ENCODE measurements around the gene KCNH6.

KCNH6 gene

DNA sequence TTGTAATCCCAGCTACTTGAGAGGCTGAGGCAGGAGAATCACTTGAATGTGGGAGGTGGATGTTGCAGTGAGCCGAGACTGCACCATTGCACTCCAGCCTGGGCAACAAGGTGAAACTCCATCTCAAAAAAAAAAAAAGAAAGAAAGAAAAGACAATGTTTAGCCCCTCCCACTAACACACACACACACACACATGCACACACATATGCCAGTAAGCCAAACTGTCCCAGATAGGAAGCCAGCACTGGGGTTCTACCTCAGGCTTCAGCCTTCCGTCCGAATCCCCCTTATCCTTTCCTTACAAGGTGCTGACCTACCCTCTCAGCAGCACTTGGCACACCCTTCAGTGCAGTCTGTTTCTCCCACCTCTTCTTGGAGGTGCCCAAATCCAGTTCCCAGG lies 8.7 kb upstream of the KCNH6 start:
- no peak for DNase-seq

DNA sequence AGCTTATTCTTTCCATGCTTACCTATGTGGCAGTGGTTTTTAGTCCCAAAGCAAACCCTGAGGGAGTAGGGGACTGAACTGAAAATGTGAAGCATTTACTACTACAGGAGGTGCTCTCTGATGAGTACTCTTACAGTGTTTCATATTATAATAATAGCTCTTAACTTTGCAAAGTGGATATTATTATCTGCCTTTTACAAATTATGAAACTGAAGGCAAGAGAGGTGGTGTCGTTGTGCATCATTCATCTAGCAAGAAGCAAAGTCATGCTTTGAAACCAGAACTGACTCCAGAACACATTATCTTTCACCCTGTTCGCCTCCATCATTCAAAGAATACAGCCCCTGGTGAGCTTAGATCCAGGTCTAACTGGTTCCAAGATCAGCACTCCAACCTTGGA lies 8.2 kb upstream of the KCNH6 start:
- no peak for DNase-seq

DNA sequence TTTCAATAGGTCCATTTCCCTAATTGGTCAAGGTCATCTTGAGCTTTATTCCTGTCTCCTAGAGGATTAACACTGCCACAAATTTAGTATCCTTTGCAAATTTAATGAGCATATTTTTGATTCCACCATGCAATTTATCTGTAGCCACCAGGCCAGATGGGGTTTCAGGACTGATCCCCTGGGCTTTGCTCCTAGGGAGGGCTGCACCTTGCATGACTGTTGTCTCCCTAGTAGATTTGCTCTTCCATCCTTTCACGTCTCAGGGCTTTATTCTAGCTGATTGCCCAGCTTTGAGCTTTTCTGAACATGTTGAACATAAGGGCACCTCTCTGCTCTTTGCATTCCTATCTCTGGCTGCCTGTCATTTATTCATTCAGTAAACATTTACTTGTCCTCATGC lies 7.7 kb upstream of the KCNH6 start:
- no peak for DNase-seq

DNA sequence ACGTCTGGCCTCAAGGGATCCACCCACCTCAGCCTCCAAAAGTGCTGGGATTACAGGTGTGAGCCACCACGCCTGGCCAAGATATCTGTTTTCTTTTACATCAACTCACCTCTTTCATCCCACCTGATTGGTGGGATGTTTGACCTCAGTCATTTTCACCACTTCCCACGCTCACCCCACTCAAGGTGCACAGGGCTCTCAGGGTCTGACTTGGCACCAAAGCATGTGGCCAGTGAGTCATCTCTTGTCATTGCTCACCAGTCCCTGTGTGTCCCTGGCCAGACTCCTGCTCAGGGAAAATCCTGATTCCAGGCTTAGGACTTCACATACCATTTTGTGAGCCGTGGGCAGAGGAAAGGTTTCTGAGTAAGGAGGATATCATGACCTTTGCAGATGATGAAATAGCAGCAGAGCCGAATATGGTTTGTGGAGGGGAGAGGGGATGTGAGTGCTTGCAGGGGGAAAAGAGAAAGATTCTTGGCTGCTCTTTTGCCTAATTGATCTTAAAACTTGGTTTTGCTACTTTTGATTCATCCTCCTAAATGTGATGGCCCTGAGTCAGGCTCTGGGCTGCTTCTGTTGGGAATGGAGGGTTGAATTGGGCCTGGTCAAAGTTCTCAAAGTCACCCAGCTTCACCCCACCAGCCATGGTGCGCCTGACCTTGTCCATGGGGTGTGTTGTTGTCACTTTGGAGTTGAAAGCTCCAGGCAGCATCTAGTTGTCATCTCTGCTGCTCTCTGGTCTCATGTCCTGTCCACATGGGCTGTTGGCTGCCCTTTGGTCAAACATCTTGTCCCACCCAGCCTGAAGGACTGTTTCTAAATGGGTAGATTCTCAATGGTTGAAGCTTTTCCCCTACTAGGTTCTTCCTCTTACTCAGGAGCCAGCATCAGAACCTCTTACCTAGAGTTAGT lies 6.0 kb upstream of the KCNH6 start:
- DNase-seq: no peak

DNA sequence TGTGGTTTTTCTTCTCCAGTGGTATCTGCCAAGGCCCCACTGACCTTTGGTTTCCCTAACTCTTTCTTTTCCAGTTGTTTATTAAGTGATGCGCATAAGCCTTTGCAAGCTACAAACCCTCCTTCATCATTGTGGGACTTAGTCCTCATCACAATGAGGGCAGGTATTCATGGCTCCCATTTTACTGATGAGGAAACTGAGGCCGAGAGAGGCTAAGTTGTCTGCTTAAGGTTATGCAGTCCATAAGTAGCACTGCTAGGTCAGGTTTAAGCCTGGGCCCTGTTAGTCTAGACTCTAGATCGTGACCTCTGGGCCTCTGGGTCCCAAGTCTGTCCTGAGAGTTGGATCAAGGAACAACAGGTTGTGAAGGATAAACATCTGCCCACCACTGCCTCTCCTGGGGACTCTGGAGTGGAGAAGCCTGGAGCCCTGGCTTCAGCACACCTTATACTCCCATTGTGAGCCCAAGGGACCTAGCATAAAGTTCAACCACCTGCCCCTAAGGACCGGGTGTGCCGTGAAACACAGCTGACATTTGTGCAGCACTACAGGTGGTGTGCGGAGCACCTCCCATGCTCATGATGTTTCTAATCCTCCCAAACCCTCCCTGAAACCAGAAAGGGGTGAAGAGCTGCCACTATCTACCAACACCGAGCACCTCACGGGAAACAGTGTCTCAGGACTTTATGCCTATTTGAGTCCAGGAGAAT lies 5.2 kb upstream of the KCNH6 start:
- no peak for DNase-seq

DNA sequence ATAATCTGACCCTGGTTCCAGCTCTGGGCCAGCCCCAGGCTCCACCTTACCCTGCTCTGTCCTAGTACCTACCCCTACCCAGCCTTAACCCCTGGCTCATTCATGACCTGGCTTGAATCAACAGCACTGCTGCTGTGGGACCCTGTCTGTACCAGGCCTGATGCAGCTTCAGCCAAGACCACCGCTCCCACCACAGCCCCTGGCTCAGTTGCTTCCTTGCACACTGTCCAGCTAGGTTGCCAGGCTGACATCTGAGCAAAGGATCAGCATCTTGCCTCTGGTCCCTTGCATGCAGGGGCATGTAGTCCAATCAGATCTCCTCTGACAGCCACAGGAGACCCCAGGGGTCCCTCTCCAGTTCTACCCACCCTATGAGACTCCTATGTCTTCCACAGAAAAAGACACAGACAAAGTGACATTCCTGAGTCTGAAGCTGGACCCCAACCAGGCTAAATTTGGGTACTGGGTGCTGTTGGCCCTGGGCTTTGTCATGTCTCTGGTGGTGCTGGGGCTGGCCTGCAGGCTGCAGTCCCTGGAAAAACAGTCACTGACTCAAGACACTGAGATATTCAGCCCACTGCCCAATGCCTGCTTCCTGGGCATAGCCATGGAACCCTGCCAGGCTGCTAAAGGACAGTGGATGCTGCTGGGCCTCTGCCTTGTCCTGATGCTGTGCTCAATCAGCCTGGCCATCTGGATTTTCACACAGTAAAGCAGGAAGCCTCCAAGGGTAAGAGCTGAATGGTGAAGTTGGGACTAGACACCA lies 3.9 kb upstream of the KCNH6 start:
- DNase-seq: no peak

DNA sequence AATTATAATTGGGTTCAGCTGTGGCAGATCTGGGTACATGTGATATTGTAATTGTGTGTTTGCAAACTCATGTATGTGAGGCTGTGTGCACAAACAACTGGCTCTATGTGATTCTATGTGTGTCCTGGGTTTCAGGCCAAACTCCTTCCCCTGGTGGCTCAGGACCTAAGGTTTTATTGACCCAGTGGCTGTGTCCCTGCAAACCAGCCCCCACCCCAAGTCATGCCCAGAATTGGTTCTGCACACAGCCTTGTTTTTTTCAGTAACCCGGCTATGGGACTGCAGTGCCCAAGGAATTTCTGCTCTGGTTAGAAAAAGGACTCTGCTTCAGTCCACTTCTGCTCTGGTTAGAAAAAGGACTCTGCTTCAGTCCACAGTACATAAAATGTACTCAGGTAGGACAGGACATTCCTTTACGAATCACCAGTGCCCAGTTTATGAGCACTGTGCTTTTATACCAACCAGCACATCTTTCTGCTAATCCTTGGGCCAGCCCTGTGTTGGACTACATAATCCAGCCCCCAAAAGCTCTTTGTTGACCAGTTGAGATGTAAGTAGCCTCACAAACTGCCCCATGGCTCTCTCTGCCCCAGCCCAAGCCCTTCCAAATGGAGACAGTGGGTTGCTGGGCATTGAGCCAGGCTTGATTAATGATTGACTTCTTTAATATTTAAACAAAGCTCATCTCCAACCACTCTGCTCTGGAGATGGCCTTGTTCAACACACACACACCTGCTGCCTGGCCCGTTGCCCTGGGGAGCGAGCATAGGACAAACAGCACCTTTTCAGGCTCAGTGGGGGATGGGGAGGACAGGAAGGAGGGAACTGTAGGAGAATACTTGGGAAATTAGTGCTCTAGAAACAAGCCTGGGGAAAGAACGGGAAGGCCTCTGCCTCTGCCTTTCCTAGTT lies 2.9 kb upstream of the KCNH6 start:
- no peak for DNase-seq

DNA sequence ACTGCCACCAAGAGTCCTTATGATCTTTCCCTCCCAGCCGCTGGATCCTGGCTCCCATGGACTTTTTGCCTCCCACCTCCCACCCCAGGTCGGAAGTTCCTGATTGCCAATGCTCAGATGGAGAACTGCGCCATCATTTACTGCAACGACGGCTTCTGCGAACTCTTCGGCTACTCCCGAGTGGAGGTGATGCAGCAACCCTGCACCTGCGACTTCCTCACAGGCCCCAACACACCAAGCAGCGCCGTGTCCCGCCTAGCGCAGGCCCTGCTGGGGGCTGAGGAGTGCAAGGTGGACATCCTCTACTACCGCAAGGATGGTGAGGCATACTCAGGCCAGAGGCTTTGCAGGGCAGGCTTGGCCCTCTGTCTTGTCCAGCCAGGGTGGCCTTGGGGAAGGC lies 893 bp downstream of the KCNH6 start:
- DNase-seq: no peak

DNA sequence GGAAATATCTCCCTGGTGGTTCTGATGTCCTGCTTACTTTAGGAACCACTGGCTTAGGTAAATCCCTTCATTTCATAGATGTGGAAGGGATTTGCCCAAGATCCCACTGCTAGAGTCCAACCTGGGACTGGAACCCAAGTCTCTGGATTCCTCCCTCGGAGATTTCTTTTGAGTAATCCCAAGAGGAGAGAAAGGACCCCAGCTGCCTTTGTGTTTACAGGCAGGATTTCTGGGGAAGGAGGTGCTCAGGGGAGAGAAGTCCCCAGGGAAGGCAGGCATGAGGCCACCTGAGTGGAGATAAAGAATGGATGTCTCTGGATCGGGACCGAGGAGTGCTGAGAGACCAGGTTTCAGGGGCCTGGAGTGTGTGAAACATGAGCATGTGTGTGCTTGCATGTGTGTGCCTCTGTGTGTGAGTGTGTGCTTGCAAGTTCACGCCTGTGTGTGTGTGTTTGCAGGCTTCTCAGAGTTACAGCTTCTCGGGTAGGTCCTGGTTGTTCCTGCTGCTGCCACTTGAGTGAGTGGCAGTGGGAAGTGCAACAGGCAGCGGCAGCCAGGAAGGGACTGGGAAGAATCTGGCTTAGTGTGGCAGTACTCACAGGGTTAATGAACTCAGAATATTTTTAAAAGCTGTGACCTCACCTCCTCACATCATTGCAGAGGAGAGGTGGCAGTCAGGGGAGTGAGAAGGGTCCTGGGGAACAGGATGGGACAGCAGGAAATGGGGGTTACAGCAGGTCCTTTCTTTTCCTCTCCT lies 2.2 kb downstream of the KCNH6 start:
- DNase-seq: no peak

DNA sequence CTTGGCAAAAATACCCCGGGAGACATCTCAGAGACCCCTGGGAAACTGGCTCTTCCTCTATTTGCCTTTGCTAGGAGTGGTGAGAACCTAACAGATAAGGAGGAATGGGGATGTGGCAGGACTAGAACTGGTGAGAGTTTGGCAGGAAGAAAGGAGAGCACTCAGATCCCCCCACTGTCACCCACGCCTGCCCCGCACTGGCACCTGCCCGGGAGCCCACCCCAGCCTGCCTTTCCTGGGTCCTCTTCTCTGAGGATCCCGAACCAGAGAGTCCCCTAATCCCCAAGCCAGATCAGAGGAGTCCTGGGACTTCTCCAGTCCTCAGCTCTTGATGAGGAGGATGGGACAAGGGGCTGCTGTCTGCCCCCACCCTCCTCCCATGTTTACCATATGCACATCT lies 3.7 kb downstream of the KCNH6 start:
- no peak for DNase-seq

DNA sequence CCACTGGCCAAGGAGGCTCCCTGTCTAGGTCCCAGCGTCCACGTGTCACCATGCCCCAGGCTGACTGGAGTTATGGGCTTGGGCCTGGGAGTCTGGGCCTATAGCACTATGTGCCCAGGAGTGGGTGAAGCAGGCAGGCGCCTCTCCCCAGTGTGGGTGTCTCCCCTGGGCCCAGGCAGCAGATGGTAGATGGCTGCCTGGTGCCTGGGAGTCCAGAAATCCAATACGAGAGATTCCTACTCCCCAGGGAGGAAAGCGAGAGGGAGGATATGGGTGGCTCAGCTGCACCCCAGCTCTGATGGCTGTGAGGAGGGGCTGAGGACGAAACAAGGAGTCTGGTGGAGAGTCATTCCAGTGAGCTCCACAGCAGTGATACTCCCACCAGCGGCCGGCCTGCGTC lies 5.0 kb downstream of the KCNH6 start:
- no peak for DNase-seq

DNA sequence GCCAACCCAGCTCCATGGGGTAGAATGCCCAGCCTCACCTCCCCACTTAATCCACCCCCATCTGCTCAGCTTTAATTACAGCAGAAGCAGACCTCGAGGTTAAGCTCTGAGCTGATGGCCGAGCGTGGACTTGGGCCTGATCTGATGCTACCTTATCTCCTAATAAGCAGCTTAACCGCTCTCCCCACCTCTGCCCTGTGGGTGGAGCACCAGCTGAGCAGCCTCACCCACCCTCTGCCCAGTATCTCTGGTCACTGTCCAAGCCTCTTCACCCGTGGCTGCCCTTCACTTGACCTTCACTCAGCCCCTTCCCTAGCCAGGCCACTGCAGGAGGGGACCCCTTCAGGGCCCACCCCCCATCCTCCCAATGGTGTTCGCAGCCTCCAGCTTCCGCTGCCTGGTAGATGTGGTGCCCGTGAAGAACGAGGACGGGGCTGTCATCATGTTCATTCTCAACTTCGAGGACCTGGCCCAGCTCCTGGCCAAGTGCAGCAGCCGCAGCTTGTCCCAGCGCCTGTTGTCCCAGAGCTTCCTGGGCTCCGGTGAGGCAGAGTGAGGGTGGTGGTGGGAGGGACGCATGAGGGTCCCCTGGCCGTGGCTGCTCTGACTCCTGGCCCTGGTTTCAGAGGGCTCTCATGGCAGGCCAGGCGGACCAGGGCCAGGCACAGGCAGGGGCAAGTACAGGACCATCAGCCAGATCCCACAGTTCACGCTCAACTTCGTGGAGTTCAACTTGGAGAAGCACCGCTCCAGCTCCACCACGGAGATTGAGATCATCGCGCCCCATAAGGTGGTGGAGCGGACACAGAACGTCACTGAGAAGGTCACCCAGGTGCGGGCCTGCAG lies 6.8 kb downstream of the KCNH6 start:
- DNase-seq: no peak

DNA sequence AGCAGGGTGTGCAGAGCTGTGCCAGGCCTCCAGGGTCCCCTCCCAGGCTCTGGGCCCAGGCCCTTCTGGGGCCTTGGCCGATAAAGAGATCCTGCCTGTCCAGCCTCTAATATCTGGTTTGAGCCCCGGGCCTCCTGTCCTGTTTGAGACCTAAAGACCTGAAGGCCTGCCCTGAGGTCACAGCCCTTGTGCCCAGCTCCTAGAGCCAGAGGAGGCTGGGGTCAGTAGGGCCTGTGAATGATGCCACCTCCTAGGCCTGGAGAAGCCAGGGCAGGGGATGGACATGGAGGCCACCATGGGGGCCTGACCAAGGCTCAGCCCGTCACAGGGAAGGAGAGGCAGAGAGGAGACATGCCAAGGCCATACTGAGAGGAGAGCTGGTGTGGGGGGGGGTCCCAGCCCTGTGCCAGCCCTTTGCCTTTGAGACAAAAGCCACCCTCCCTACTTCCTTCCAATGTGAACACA lies 7.4 kb downstream of the KCNH6 start:
- no peak for DNase-seq

DNA sequence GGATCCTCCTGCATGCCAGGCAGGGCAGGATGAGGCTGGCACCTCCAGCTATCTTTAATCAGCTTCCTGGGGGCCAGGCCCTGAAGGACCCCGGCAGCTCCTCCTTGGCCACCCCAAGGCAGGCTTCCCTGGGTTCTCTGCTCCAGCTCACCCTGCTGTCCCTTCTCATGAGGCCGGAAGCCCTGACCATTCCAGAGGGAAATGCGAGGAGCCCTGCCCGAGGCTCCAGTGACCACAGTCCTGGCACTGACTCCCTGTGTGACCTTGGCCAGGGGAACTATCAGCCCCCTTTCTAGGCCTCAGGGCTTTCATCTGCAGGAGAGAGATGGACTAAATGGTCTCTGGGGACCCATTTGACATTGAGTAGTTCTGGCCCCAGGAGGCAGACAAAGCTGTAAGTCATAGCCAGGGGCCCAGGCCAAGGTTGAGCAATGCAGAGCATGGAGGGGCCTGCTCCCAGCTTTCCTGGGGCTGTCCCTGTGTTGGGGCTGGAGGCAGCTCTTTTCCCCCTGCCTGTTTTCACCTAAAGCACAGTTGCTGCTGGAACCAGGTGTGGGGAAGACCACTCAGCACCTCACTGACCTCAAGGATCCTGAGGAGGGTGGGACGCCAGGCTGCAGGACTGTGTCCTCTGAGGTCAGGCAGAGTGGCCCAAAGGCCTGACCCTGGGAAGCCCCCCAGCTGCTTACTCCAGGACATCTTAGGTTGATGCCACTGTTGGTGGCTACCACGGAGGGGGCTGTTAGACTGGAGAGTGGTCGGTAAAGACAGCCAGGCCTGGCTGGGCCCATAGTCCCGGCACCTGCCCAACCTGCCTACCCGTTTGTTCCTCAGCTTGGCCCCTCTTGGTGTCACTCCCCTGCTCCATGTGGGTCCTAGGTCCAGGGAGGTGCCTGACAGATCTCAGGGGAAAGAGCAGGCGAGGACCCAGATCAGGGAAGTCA lies 8.1 kb downstream of the KCNH6 start:
- DNase-seq: no peak

DNA sequence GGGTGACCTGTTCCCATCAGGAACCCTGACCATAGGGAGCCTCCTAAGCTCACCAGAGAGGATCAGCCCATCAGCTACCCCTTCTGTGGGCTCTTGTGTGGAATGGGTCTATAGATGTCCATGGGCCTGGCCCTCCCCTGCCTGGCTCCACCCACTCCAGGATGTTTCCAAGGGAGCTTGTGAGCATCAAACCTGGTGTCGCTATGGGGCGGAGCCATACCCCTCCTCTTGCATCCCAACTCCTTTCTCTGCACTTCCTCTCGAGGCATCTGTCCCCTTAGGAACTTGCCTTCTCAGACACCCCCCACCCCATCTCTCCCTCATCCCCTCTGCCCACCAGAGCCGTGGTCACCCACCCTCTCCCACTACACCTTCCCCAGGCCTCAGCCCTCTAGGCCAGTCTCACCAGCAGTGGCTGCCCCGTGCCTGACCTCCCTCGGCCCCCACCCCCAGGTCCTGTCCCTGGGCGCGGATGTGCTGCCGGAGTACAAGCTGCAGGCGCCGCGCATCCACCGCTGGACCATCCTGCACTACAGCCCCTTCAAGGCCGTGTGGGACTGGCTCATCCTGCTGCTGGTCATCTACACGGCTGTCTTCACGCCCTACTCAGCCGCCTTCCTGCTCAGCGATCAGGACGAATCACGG lies 10.4 kb downstream of the KCNH6 start:
- DNase-seq: no peak

DNA sequence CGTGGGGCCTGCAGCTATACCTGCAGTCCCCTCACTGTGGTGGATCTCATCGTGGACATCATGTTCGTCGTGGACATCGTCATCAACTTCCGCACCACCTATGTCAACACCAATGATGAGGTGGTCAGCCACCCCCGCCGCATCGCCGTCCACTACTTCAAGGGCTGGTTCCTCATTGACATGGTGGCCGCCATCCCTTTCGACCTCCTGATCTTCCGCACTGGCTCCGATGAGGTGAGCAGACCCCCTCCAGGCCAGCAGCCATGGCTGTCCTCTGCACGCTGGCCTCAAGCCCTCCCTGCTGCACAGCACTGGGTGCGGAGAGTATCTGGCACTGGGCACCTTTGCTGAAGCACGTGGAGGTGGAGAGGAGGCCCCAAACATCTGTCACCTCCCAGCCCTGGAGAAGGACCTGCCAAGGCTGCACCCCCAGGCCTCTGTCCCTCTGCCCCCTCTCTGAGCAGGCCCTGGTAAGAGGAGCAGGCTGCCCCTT lies 11.0 kb downstream of the KCNH6 start:
- no peak for DNase-seq

DNA sequence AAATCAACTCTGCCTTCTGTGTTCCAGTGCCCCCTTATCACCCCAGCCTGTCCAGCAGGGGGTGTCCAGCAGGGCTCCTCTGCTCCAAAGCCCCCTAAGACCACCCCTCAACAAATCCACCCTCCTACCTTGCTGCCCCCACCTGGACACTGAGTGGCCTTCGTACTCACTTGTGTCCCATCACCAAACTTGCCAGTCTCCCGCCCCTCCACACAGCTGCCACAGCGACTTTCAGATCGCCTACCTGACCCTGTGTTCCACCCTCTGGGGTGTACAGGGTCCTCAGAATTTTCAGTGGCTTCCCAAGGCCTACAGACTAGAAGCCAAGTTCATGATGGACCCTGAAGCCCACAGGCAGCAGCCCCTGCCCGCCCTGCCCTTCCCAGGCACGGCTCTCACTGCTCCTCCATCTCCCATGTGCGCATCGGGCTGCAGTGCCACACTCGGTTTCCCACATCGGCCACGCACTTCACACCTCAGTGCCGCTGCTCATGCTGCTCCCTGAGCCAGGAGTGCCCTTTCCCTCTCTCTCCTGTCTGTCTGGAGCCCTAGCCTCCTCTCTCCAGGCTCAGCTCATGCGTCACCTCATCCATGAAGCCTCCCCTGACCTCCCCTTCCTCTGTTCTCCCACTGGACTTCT lies 11.8 kb downstream of the KCNH6 start:
- DNase-seq: no peak

DNA sequence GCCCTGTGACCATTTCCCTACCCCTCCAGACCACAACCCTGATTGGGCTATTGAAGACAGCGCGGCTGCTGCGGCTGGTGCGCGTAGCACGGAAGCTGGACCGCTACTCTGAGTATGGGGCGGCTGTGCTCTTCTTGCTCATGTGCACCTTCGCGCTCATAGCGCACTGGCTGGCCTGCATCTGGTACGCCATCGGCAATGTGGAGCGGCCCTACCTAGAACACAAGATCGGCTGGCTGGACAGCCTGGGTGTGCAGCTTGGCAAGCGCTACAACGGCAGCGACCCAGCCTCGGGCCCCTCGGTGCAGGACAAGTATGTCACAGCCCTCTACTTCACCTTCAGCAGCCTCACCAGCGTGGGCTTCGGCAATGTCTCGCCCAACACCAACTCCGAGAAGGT lies 12.5 kb downstream of the KCNH6 start:
- DNase-seq: no peak
